Caco-2 (cell line): ENCODE data around the gene PODXL. TPM values are rescaled to one million over a fixed set of nuclear protein-coding genes. Genes with fewer than 3 reads are reported as not detected.

Experiments used
- BruUV-seq: library from RNA; stranded (reverse); fragments of 400-500 nt; replicated peaks from 2 replicates; lab custom pipeline; 2021; lab: Mats Ljungman, UMichigan
- CTCF ChIA-PET: fragments of 300-600 bp; sonication (Branson Sonifier 250); formaldehyde crosslinking; loops from one replicate; lab custom pipeline; 2022; ENCODE audit warnings: antibody characterized with exemption; lab: Charles Lee
- POLR2A ChIA-PET: fragments of 300-600 bp; sonication (Branson Sonifier 250); formaldehyde crosslinking; loops from one replicate; lab custom pipeline; 2022; ENCODE audit warnings: antibody characterized with exemption; lab: Charles Lee
- DNase-seq, 2 experiments: peaks; one replicate each; pipeline versions ENCODE4 v3.0.0 to v3.0.0-alpha.2; 2020 to 2022
- H3K27me3 ChIP-seq: replicated peaks from 2 replicates; pipeline ENCODE4 v1.6.0; 2011; ENCODE audit warnings: low read length; ENCODE audit not compliant: control insufficient read depth, insufficient read depth
- H3K36me3 ChIP-seq: 2 replicates; pipeline ENCODE4 v1.5.1; 2011; ENCODE audit warnings: low read length; ENCODE audit not compliant: control insufficient read depth, insufficient read depth
- H3K4me1 ChIP-seq: fragments of 250-450 bp; sonication (Bioruptor Pico); 2 replicates; pipeline ENCODE4 v1.5.1; 2020; ENCODE audit warnings: mild to moderate bottlenecking
- H3K4me3 ChIP-seq: 2 replicates; pipeline ENCODE4 v1.5.1; 2011; ENCODE audit warnings: low read depth, mild to moderate bottlenecking, control low read depth, low read length
- H3K9me3 ChIP-seq: fragments of 250-450 bp; sonication (Bioruptor Pico); 2 replicates; pipeline ENCODE4 v1.5.1; 2020; ENCODE audit warnings: mild to moderate bottlenecking, moderate library complexity
- H3K27ac Mint-ChIP-seq: one replicate; pipeline ENCODE4 v1.8.0; 2022; ENCODE audit warnings: mixed read lengths; ENCODE audit not compliant: unreplicated experiment
- H3K27me3 Mint-ChIP-seq: one replicate; pipeline ENCODE4 v1.8.0; 2022; ENCODE audit warnings: mixed read lengths; ENCODE audit not compliant: insufficient read depth, unreplicated experiment
- H3K36me3 Mint-ChIP-seq: one replicate; pipeline ENCODE4 v1.8.0; 2022; ENCODE audit warnings: mild to moderate bottlenecking, mixed read lengths; ENCODE audit not compliant: insufficient read depth, unreplicated experiment
- H3K4me1 Mint-ChIP-seq: one replicate; pipeline ENCODE4 v1.8.0; 2022; ENCODE audit warnings: low read depth, mixed read lengths; ENCODE audit not compliant: unreplicated experiment
- H3K4me3 Mint-ChIP-seq: one replicate; pipeline ENCODE4 v1.8.0; 2022; ENCODE audit warnings: mild to moderate bottlenecking, moderate library complexity, mixed read lengths; ENCODE audit not compliant: unreplicated experiment
- H3K9me3 Mint-ChIP-seq: one replicate; pipeline ENCODE4 v1.8.0; 2022; ENCODE audit warnings: mixed read lengths; ENCODE audit not compliant: unreplicated experiment
- intact Hi-C: fragments of 100-400 bp; cut with micrococcal nuclease; formaldehyde crosslinking; loops from one replicate; pipeline ENCODE4 v1.10.0; 2022; ENCODE audit not compliant: unreplicated experiment
- total RNA-seq: library from RNA; stranded (reverse); gene quantifications from 2 replicates; pipeline ENCODE4 v1.2.3, GENCODE V29; 2022
- TF ChIP-seq, protein P1 (sequence below), 2 experiments: fragments of 200-600 bp in 1 of 2; IDR thresholded peaks; 1 replicate in 1 of 2; 2 replicates in 1 of 2; pipeline versions ENCODE4 v1.5.1 to v1.8.0; 2011 to 2022; ENCODE audit warnings: antibody characterized with exemption in 1 of 2, control low read depth in 1 of 2, inconsistent platforms in 1 of 2, low read depth in 1 of 2, low read length in 1 of 2, mild to moderate bottlenecking in 1 of 2, moderate library complexity in 1 of 2; ENCODE audit not compliant: insufficient read depth in 1 of 2, severe bottlenecking in 1 of 2, unreplicated experiment in 1 of 2

The PODXL gene
- total RNA-seq, 1 experiment from 2014 or later, result 278 TPM

- TF ChIP-seq, protein P1, sequence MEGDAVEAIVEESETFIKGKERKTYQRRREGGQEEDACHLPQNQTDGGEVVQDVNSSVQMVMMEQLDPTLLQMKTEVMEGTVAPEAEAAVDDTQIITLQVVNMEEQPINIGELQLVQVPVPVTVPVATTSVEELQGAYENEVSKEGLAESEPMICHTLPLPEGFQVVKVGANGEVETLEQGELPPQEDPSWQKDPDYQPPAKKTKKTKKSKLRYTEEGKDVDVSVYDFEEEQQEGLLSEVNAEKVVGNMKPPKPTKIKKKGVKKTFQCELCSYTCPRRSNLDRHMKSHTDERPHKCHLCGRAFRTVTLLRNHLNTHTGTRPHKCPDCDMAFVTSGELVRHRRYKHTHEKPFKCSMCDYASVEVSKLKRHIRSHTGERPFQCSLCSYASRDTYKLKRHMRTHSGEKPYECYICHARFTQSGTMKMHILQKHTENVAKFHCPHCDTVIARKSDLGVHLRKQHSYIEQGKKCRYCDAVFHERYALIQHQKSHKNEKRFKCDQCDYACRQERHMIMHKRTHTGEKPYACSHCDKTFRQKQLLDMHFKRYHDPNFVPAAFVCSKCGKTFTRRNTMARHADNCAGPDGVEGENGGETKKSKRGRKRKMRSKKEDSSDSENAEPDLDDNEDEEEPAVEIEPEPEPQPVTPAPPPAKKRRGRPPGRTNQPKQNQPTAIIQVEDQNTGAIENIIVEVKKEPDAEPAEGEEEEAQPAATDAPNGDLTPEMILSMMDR (IDR thresholded peaks at IDR 0.05; ENCODE audit: insufficient read depth in 1 of 2, low read depth in 1 of 2, low read length in 1 of 2, severe bottlenecking in 1 of 2, unreplicated experiment in 1 of 2), result no peak
- DNase-seq, result no peak
- Histone ChIP-seq H3K36me3 (no peaks in the 10 kb centered on the region), H3K27me3 (no peaks in the 10 kb centered on the region), H3K4me1 (peaks cover 20% of the 10 kb centered on the region), H3K4me3 (no peak overlapping the region), H3K9me3 (no peaks in the 10 kb centered on the region)
- no peak overlapping the region for H3K4me3 Mint-ChIP-seq
- H3K9me3 Mint-ChIP-seq, result no peaks in the 10 kb centered on the region
- no TSS peak for BruUV-seq
- H3K4me1 Mint-ChIP-seq, result peaks cover 29% of the 10 kb centered on the region
- no peaks in the 10 kb centered on the region for H3K27me3 Mint-ChIP-seq
- CTCF ChIA-PET, result no interaction called here
- peaks cover 61% of the 10 kb centered on the region for H3K36me3 Mint-ChIP-seq
- H3K27ac Mint-ChIP-seq, result no peak overlapping the region
- intact Hi-C loops, result no loop called here
- POLR2A ChIA-PET, result no interaction called here
Measured at GRCh38 chr7:131524703-131525102, 31.7 kb downstream of the PODXL start.

DNA sequence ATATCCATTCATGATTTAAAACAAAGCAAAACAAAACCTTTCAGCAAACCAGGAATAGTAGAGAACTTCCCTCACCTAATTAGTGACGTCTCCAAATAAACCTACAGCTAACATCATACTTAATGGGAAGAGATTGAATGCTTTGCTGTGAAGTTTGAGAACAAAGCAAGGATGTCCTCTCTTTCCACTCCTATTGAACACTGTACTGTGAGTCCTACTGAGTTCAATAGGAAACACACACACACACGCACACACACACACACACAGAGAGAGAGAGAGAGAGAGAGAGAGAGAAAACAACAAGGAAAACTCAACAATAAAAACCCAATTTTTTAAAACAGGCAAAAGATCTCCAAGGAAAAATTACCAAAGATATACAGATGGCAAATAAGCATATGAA is 32.3 kb downstream of the PODXL start:
- ChIA-PET CTCF (no interaction called here), POLR2A (no interaction called here)
- no peaks in the 10 kb centered on the region for H3K27me3 ChIP-seq
- no peak for DNase-seq
- H3K36me3 ChIP-seq, result no peaks in the 10 kb centered on the region
- BruUV-seq, result no TSS peak
- H3K4me1 Mint-ChIP-seq, result peaks cover 29% of the 10 kb centered on the region
- intact Hi-C loops, result no loop called here
- H3K9me3 Mint-ChIP-seq, result no peaks in the 10 kb centered on the region
- peaks cover 20% of the 10 kb centered on the region for H3K4me1 ChIP-seq
- H3K4me3 ChIP-seq, result no peak overlapping the region
- TF ChIP-seq, protein P1 (IDR thresholded peaks at IDR 0.05; ENCODE audit: insufficient read depth in 1 of 2, low read depth in 1 of 2, low read length in 1 of 2, severe bottlenecking in 1 of 2, unreplicated experiment in 1 of 2), result no peak
- H3K27ac Mint-ChIP-seq, result no peak overlapping the region
- no peaks in the 10 kb centered on the region for H3K9me3 ChIP-seq
- peaks cover 63% of the 10 kb centered on the region for H3K36me3 Mint-ChIP-seq
- H3K4me3 Mint-ChIP-seq, result no peak overlapping the region
- no peaks in the 10 kb centered on the region for H3K27me3 Mint-ChIP-seq

GRCh38 chr7:131522325-131522930 is 34.0 kb downstream of the PODXL start:
- Mint-ChIP-seq H3K4me1 (peaks cover 30% of the 10 kb centered on the region), H3K27ac (peak overlapping the region; percentile 80), H3K4me3 (no peak overlapping the region), H3K9me3 (no peaks in the 10 kb centered on the region), H3K36me3 (peaks cover 62% of the 10 kb centered on the region), H3K27me3 (no peaks in the 10 kb centered on the region)
- intact Hi-C loops, result no loop called here
- Histone ChIP-seq H3K27me3 (no peaks in the 10 kb centered on the region), H3K9me3 (no peaks in the 10 kb centered on the region), H3K36me3 (no peaks in the 10 kb centered on the region), H3K4me1 (peaks cover 20% of the 10 kb centered on the region), H3K4me3 (no peak overlapping the region)
- no peak for DNase-seq
- no TSS peak for BruUV-seq
- TF ChIP-seq, protein P1 (IDR thresholded peaks at IDR 0.05; ENCODE audit: insufficient read depth in 1 of 2, low read depth in 1 of 2, low read length in 1 of 2, severe bottlenecking in 1 of 2, unreplicated experiment in 1 of 2), result no peak
- ChIA-PET CTCF (no interaction called here), POLR2A (interaction anchor here (0.6 kb wide), 1 partner anchor 130 kb away, joined by 3 read pairs; no protein-coding TSS in a partner anchor)
